ENCODE data around the gene CHD3.

GRCh38 chr17:7853691-7854038 is 34.9 kb upstream of the CHD3 start:
- TF ChIP-seq CTCF (IDR thresholded peaks at IDR 0.05; ENCODE audit: poor library complexity, severe bottlenecking): no peak
- TF ChIP-seq TAF1 (IDR thresholded peaks at IDR 0.05; ENCODE audit: low read depth): no peak
- no peak for TF ChIP-seq POLR2AphosphoS5 (IDR thresholded peaks at IDR 0.05)
